ENCODE data around the gene CD180. TPM values are rescaled to one million over a fixed set of nuclear protein-coding genes. Genes with fewer than 3 reads are reported as not detected.

Gene CD180
- total RNA-seq, 1 donor from 2014 or later, result not detected

- H3K4me1 Mint-ChIP-seq (ENCODE audit: low read depth), result no peaks in the 10 kb centered on the region
- peaks cover 6% of the 10 kb centered on the region for H3K9me3 Mint-ChIP-seq (ENCODE audit: low read depth)
- H3K27me3 Mint-ChIP-seq (ENCODE audit: low read depth), result no peaks in the 10 kb centered on the region
- no peak for DNase-seq (ENCODE audit: low spot score)
- H3K36me3 Mint-ChIP-seq (ENCODE audit: low read depth), result no peaks in the 10 kb centered on the region
- H3K27ac Mint-ChIP-seq (ENCODE audit: unreplicated experiment), result no peak overlapping the region
- TF ChIP-seq, protein P1, sequence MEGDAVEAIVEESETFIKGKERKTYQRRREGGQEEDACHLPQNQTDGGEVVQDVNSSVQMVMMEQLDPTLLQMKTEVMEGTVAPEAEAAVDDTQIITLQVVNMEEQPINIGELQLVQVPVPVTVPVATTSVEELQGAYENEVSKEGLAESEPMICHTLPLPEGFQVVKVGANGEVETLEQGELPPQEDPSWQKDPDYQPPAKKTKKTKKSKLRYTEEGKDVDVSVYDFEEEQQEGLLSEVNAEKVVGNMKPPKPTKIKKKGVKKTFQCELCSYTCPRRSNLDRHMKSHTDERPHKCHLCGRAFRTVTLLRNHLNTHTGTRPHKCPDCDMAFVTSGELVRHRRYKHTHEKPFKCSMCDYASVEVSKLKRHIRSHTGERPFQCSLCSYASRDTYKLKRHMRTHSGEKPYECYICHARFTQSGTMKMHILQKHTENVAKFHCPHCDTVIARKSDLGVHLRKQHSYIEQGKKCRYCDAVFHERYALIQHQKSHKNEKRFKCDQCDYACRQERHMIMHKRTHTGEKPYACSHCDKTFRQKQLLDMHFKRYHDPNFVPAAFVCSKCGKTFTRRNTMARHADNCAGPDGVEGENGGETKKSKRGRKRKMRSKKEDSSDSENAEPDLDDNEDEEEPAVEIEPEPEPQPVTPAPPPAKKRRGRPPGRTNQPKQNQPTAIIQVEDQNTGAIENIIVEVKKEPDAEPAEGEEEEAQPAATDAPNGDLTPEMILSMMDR (IDR thresholded peaks at IDR 0.05), result no peak
- H3K4me3 Mint-ChIP-seq (ENCODE audit: unreplicated experiment), result no peak overlapping the region
These were observed 4.4 kb upstream of the CD180 start for GRCh38 chr5:67200809-67201562.

GRCh38 chr5:67199859-67200258 is 3.3 kb upstream of the CD180 start:
- Mint-ChIP-seq H3K4me1 (ENCODE audit: low read depth) (no peaks in the 10 kb centered on the region), H3K27me3 (ENCODE audit: low read depth) (no peaks in the 10 kb centered on the region), H3K36me3 (ENCODE audit: low read depth) (no peaks in the 10 kb centered on the region), H3K9me3 (ENCODE audit: low read depth) (peaks cover 6% of the 10 kb centered on the region), H3K27ac (ENCODE audit: unreplicated experiment) (no peak overlapping the region), H3K4me3 (ENCODE audit: unreplicated experiment) (no peak overlapping the region)
- TF ChIP-seq, protein P1 (IDR thresholded peaks at IDR 0.05), result no peak
- no peak for DNase-seq (ENCODE audit: low spot score)

DNA sequence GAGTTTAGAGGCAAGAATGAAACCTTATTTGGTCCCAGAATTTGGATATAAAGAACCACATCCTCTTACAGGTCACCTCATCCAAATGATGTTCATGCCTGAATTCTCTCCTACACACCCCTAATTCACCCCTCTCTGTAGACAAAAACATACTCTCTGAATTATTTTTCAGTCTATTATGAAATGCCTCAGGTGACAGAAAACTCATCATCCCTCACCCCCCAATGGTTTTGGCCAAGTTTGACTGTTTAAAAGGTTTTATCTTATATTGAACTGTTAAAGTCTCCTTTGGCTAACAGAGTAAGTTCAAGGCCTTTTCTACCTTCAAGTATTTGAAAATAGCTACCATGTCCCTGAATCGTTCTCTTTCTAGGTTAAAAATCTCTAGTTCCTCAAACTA is 2.3 kb upstream of the CD180 start:
- no peak overlapping the region for H3K4me3 Mint-ChIP-seq (ENCODE audit: unreplicated experiment)
- H3K36me3 Mint-ChIP-seq (ENCODE audit: low read depth), result no peaks in the 10 kb centered on the region
- H3K9me3 Mint-ChIP-seq (ENCODE audit: low read depth), result peaks cover 6% of the 10 kb centered on the region
- no peaks in the 10 kb centered on the region for H3K27me3 Mint-ChIP-seq (ENCODE audit: low read depth)
- H3K4me1 Mint-ChIP-seq (ENCODE audit: low read depth), result no peaks in the 10 kb centered on the region
- no peak for DNase-seq (ENCODE audit: low spot score)
- TF ChIP-seq, protein P1 (IDR thresholded peaks at IDR 0.05), result no peak
- no peak overlapping the region for H3K27ac Mint-ChIP-seq (ENCODE audit: unreplicated experiment)

DNA sequence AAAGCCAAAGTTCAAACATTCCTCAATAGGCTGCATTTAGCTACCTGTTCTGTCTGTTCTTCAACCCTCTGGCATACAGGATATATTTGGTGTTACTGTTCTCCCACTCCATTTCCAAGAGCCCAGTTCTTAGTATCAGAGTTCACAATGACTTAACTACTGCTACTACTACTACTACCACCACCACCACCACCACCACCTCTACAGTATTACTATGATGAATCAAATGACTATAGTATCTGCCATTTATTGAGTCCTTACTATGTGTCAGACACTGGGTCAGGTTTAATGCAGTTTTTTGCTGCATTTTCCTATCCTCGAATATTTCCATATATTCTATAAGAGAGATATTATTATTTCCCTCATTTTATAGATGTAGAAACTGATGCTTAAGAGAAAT is 937 bp upstream of the CD180 start:
- H3K27me3 Mint-ChIP-seq (ENCODE audit: low read depth), result no peaks in the 10 kb centered on the region
- no peak for DNase-seq (ENCODE audit: low spot score)
- H3K9me3 Mint-ChIP-seq (ENCODE audit: low read depth), result peaks cover 6% of the 10 kb centered on the region
- no peaks in the 10 kb centered on the region for H3K36me3 Mint-ChIP-seq (ENCODE audit: low read depth)
- TF ChIP-seq, protein P1 (IDR thresholded peaks at IDR 0.05), result no peak
- H3K27ac Mint-ChIP-seq (ENCODE audit: unreplicated experiment), result no peak overlapping the region
- no peaks in the 10 kb centered on the region for H3K4me1 Mint-ChIP-seq (ENCODE audit: low read depth)
- H3K4me3 Mint-ChIP-seq (ENCODE audit: unreplicated experiment), result no peak overlapping the region

- TF ChIP-seq, protein P1 (IDR thresholded peaks at IDR 0.05), result no peak
- Mint-ChIP-seq H3K27ac (ENCODE audit: unreplicated experiment) (no peak overlapping the region), H3K4me1 (ENCODE audit: low read depth) (no peaks in the 10 kb centered on the region), H3K9me3 (ENCODE audit: low read depth) (peaks cover 3% of the 10 kb centered on the region), H3K27me3 (ENCODE audit: low read depth) (no peaks in the 10 kb centered on the region), H3K36me3 (ENCODE audit: low read depth) (no peaks in the 10 kb centered on the region), H3K4me3 (ENCODE audit: unreplicated experiment) (no peak overlapping the region)
- DNase-seq (ENCODE audit: low spot score), result no peak
These were observed 958 bp downstream of the CD180 start for GRCh38 chr5:67195406-67196275.
